Measurements from ENCODE around the gene RAD51B. TPM values are rescaled to one million over a fixed set of nuclear protein-coding genes. Genes with fewer than 3 reads are reported as not detected.

RAD51B gene
- total RNA-seq, 1 experiment from 2014 or later, result 20.0 TPM

GRCh38 chr14:68748691-68749090, 929.1 kb downstream of the RAD51B start:
- no peaks in the 10 kb centered on the region for H3K9me2 ChIP-seq (ENCODE audit: insufficient read depth)
- POLR2A ChIA-PET, result no interaction called here
- H3K9me3 ChIP-seq (ENCODE audit: control insufficient read depth in 1 of 2, insufficient read depth in 1 of 2, low read depth in 1 of 2, low read length in 2 of 2), result no peaks in the 10 kb centered on the region
- H3K79me2 ChIP-seq (ENCODE audit: insufficient read depth, low read length), result no peaks in the 10 kb centered on the region
- ATAC-seq (peak; percentile 50; the same call in 1 of the 2 replicates), DNase-seq (ENCODE audit: low read depth, low spot score) (no peak)
- CTCF ChIA-PET, result no interaction called here
- no peaks in the 10 kb centered on the region for H3K27me3 ChIP-seq (ENCODE audit: insufficient read depth, low read length)
- no peak overlapping the region for H2AFZ ChIP-seq (ENCODE audit: low read depth, low read length, poor library complexity, severe bottlenecking)
- H3K27ac ChIP-seq (ENCODE audit: low read depth, low read length), result no peak overlapping the region
- no peaks in the 10 kb centered on the region for H4K20me1 ChIP-seq (ENCODE audit: insufficient read depth)
- BruUV-seq (replicated peaks), result no TSS peak
- RAD21 ChIA-PET (ENCODE audit: low non-redundant PET in 1 of 2, low total read pairs in 2 of 2, uncharacterized antibody in 2 of 2, unreplicated experiment in 2 of 2), result no interaction called here
- no peak overlapping the region for H3K4me3 ChIP-seq (replicated peaks in 1 of 2; ENCODE audit: low read depth in 1 of 2, low read length in 2 of 2)
- peaks cover 8 to 9% of the 10 kb centered on the region in 2 experiments; a peak in 2 of 4 replicates for H3K4me1 ChIP-seq (ENCODE audit: control insufficient read depth in 1 of 2, insufficient read depth in 2 of 2, low read length in 2 of 2)
- no peaks in the 10 kb centered on the region for H3K36me3 ChIP-seq (ENCODE audit: control insufficient read depth in 1 of 2, insufficient read depth in 2 of 2, low read length in 2 of 2)
- intact Hi-C loops (cut with micrococcal nuclease), result no loop called here
- TF ChIP-seq POLR2AphosphoS5 (IDR thresholded peaks at IDR 0.05; ENCODE audit: low read depth, low read length), result no peak
- peak overlapping the region; percentile 6; the same call in 1 of the 2 replicates for H3K4me2 ChIP-seq (ENCODE audit: low read length)
- H3K9ac ChIP-seq (ENCODE audit: low read length), result no peak overlapping the region

- no TSS peak for BruUV-seq (replicated peaks)
- Histone ChIP-seq H3K36me3 (ENCODE audit: control insufficient read depth in 1 of 2, insufficient read depth in 2 of 2, low read length in 2 of 2) (no peaks in the 10 kb centered on the region), H2AFZ (ENCODE audit: low read depth, low read length, poor library complexity, severe bottlenecking) (no peak overlapping the region), H3K27me3 (ENCODE audit: insufficient read depth, low read length) (no peaks in the 10 kb centered on the region), H3K4me3 (replicated peaks in 1 of 2; ENCODE audit: low read depth in 1 of 2, low read length in 2 of 2) (no peak overlapping the region), H3K79me2 (ENCODE audit: insufficient read depth, low read length) (no peaks in the 10 kb centered on the region), H3K9me3 (ENCODE audit: control insufficient read depth in 1 of 2, insufficient read depth in 1 of 2, low read depth in 1 of 2, low read length in 2 of 2) (no peaks in the 10 kb centered on the region), H3K4me1 (ENCODE audit: control insufficient read depth in 1 of 2, insufficient read depth in 2 of 2, low read length in 2 of 2) (peaks cover 8 to 9% of the 10 kb centered on the region in 2 experiments; a peak in 2 of 4 replicates), H3K9me2 (ENCODE audit: insufficient read depth) (no peaks in the 10 kb centered on the region), H4K20me1 (ENCODE audit: insufficient read depth) (no peaks in the 10 kb centered on the region), H3K9ac (ENCODE audit: low read length) (no peak overlapping the region), H3K27ac (ENCODE audit: low read depth, low read length) (no peak overlapping the region), H3K4me2 (ENCODE audit: low read length) (no peak overlapping the region)
- no peak for ATAC-seq
- POLR2A ChIA-PET, result no interaction called here
- RAD21 ChIA-PET (ENCODE audit: low non-redundant PET in 1 of 2, low total read pairs in 2 of 2, uncharacterized antibody in 2 of 2, unreplicated experiment in 2 of 2), result no interaction called here
- DNase-seq (ENCODE audit: low read depth, low spot score), result no peak
- CTCF ChIA-PET, result no interaction called here
- intact Hi-C loops (cut with micrococcal nuclease), result no loop called here
- TF ChIP-seq YY1 (IDR thresholded peaks at IDR 0.05; ENCODE audit: extremely low read depth, insufficient replicate concordance, low read depth, low read length) (no peak), TCF7L2 (IDR thresholded peaks at IDR 0.05; ENCODE audit: borderline replicate concordance, extremely low read depth, insufficient read depth, insufficient read length) (no peak), EZH2phosphoT487 (IDR thresholded peaks at IDR 0.05; ENCODE audit: borderline replicate concordance) (no peak), EZH2 (IDR thresholded peaks at IDR 0.05) (no peak), SIN3A (IDR thresholded peaks at IDR 0.05; ENCODE audit: low read depth) (no peak), ZBTB33 (IDR thresholded peaks at IDR 0.05; ENCODE audit: extremely low read depth, insufficient replicate concordance, low read length) (no peak), SP1 (IDR thresholded peaks at IDR 0.05; ENCODE audit: low read depth) (no peak), CTCF (IDR thresholded peaks at IDR 0.05 in 2 of 3, conservative IDR thresholded peaks at IDR 0.05 in 1 of 3; ENCODE audit: borderline replicate concordance in 1 of 3, insufficient read depth in 1 of 3, low read depth in 2 of 3, low read length in 2 of 3) (no peak), EGR1 (IDR thresholded peaks at IDR 0.05; ENCODE audit: low read depth) (no peak), ZFX (IDR thresholded peaks at IDR 0.05) (no peak), ATF3 (IDR thresholded peaks at IDR 0.05) (no peak), POLR2AphosphoS5 (IDR thresholded peaks at IDR 0.05; ENCODE audit: low read depth, low read length) (no peak), FOSL1 (IDR thresholded peaks at IDR 0.05; ENCODE audit: low read depth) (no peak)
- TF ChIP-seq, protein P1, sequence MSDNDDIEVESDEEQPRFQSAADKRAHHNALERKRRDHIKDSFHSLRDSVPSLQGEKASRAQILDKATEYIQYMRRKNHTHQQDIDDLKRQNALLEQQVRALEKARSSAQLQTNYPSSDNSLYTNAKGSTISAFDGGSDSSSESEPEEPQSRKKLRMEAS (IDR thresholded peaks at IDR 0.05), result no peak
Observed at GRCh38 chr14:68749487-68750475, 930.2 kb downstream of the RAD51B start.

Data from HCT116 (cell line).